ENCODE measurements around the gene NAPB. TPM values are rescaled to one million over a fixed set of nuclear protein-coding genes. Genes with fewer than 3 reads are reported as not detected.

NAPB gene
- total RNA-seq, 6 experiments from 2014 or later: 3.2 to 5.8 (median 4.9) TPM

- TF ChIP-seq CTCF (IDR thresholded peaks at IDR 0.05) (no peak), POLR2A (IDR thresholded peaks at IDR 0.05) (no peak)
- Histone ChIP-seq H3K27me3 (no peaks in the 10 kb centered on the region), H3K36me3 (peaks cover 0 to 30% (median 12%) of the 10 kb centered on the region in 4 donors), H3K27ac (no peak overlapping the region), H3K9me3 (no peaks in the 10 kb centered on the region), H3K4me3 (no peak overlapping the region), H3K4me1 (peaks cover 0 to 43% (median 9%) of the 10 kb centered on the region in 4 donors)
- WGBS (ENCODE audit: insufficient coverage, low coverage, low lambda C conversion rate, missing lambda C conversion rate): 95% methylated on average over 31 of the region's 65 CpGs
- intact Hi-C loops (cut with DNase I): no loop called here
- DNase-seq: no peak
- no peak for ATAC-seq
These were observed 55.7 kb downstream of the NAPB start for GRCh38 chr20:23365390-23366165.

DNA sequence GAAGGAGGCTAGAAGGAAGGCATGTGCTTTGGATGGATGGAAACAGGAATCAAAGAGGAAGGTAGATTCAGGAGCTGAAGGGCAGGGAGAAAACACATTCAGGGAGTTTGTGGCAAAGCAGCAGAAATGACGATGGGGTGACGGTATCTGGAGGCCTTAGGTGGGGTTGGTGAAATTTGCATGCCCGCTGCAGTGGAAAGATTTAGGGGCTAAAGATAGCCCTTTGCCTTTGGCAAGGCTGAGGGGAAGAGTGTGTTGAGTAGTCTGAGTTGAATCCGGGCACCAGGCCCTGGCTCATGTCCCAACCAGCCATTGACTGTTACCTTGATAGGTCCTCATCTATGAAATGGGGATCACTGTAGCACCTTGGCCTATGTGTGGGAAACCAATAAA is 58.0 kb downstream of the NAPB start:
- H3K27me3 ChIP-seq: no peaks in the 10 kb centered on the region
- H3K4me1 ChIP-seq: peaks cover 0 to 46% (median 15%) of the 10 kb centered on the region in 4 donors
- intact Hi-C loops (cut with DNase I): no loop called here
- peaks cover 0 to 8% (median 3%) of the 10 kb centered on the region in 4 donors for H3K36me3 ChIP-seq
- H3K27ac ChIP-seq: peak overlapping the region in 1 of 3 donors; percentile 89
- H3K4me3 ChIP-seq: peak overlapping the region in 2 of 3 donors; percentile 60 to 88
- H3K9me3 ChIP-seq: no peaks in the 10 kb centered on the region
- DNase-seq (no peak), ATAC-seq (no peak)
- 63% methylated on average over 4 of the region's 4 CpGs for WGBS (ENCODE audit: insufficient coverage, low coverage, low lambda C conversion rate, missing lambda C conversion rate)
- TF ChIP-seq CTCF (IDR thresholded peaks at IDR 0.05) (no peak), POLR2A (IDR thresholded peaks at IDR 0.05) (no peak)

DNA sequence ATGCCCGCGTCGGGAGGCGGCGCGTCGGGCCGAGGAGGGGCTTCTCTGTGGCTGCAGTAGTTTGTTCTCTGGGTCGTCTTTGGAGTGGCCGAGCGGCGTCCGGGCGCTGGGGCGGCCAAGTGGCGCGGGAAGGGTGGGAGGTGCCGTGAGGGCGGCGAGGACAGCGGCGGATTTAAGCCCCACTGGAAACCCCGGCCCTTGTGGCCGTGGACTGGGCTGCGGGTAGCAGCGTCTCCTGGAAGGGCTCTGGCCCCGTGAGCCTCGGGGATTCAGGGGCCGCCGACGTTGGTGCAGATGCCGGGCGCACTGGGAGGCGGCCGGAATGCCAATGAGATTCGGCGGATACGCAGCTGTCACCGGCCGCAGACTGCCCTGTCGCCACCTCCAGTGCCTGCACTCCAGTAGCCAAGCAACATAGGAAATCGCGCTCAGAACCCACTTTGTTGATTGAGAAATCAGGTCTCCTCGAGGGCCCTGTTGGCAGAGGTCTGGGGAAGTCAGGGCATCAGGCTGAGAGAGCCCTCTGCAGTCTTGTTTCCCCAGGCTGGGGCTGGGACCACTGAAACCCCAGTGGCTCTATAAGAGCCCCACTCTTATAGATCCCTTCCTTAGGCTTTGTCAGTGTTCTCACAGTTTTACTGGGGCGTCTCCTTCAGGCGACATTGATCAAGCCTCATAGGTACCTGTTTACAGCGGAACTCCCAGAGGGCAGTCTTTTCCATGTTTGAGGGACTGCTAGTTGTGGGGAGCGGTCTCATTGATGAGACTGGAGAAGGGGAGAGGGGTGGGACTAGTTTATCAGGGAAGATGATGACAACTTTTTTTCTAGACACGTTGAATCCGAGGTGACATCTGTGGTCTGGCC is 58.7 kb downstream of the NAPB start:
- H3K4me3 ChIP-seq: peak overlapping the region; percentile 60 to 88 (median 76)
- intact Hi-C loops (cut with DNase I): no loop called here
- H3K9me3 ChIP-seq: no peaks in the 10 kb centered on the region
- H3K27ac ChIP-seq: peak overlapping the region; percentile 86 to 96 (median 89)
- ATAC-seq: peak in 3 of 4 donors; percentile 0 to 14 (median 0)
- peaks cover 0 to 39% (median 15%) of the 10 kb centered on the region in 4 donors for H3K4me1 ChIP-seq
- no peaks in the 10 kb centered on the region for H3K27me3 ChIP-seq
- 19% methylated on average over 12 of the region's 50 CpGs for WGBS (ENCODE audit: insufficient coverage, low coverage, low lambda C conversion rate, missing lambda C conversion rate)
- H3K36me3 ChIP-seq: peaks cover 0 to 8% (median 3%) of the 10 kb centered on the region in 4 donors
- DNase-seq: peak in 2 of 3 donors; percentile 61 to 71
- TF ChIP-seq CTCF (IDR thresholded peaks at IDR 0.05) (peak in 1 of 4 donors; percentile 6), POLR2A (IDR thresholded peaks at IDR 0.05) (no peak)

GRCh38 chr20:23361476-23362391 is 59.6 kb downstream of the NAPB start, which contains the start of gene GZF1:
TSS of gene GZF1 (plus strand) at chr20:23362182. CDS start at chr20:23364384, 2,202 bp downstream.
- ATAC-seq: peak; percentile 84 to 94 (median 89)
- Histone ChIP-seq H3K36me3 (peaks cover 0 to 8% (median 3%) of the 10 kb centered on the region in 4 donors), H3K4me3 (peak within 1 kb of the TSS; percentile 76 to 88 (median 81)), H3K9me3 (no peaks in the 10 kb centered on the region), H3K27ac (peak within 1 kb of the TSS; percentile 99 to 100 (median 100)), H3K4me1 (peaks cover 0 to 31% (median 15%) of the 10 kb centered on the region in 4 donors), H3K27me3 (no peaks in the 10 kb centered on the region)
- peak; percentile 96 for TF ChIP-seq POLR2A (IDR thresholded peaks at IDR 0.05)
- no peak for TF ChIP-seq CTCF (IDR thresholded peaks at IDR 0.05)
- DNase-seq: peak; percentile 98 to 99 (median 99)
- intact Hi-C loops (cut with DNase I): no loop called here
- 0% methylated on average over 13 of the region's 114 CpGs for WGBS (ENCODE audit: insufficient coverage, low coverage, low lambda C conversion rate, missing lambda C conversion rate)

All from right lobe of liver (tissue), 6 donors.